Measurements from ENCODE around the gene ESF1. TPM values are rescaled to one million over a fixed set of nuclear protein-coding genes. Genes with fewer than 3 reads are reported as not detected.
A peak's percentile ranks its signal among the peaks of the same experiment; 100 is the strongest.
"Not testable (repeated sequence)": the region's sequence is repeated elsewhere in the genome, so short reads cannot be mapped to it uniquely, and the experiment has no call there.

The ESF1 gene
- total and polyA plus RNA-seq, 8 donors = 4.7 to 22.0 (median 8.4) TPM

DNA sequence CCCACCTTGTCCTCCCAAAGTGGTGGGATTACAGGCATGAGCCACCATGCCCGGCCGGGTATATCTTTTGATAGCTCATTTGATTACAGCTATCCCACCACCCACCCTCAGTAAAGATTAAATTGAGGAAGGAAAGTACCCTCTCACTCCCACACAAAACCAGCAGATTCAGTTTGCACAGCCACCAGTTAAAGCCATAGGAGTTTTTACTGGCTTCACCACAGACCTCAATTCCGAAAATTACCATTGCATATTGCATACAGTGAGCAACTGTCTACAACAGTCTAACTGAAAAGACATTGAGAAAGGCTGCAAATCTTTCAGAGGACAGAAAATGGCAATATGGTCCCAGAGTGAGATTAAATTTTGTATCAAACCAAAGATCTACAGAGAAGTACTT, 34.9 kb downstream of the ESF1 start:
- DNase-seq = no peak
- Histone ChIP-seq H3K36me3 (peaks cover 4 to 52% (median 34%) of the 10 kb centered on the region in 4 donors), H3K27me3 (no peaks in the 10 kb centered on the region), H3K27ac (no peak overlapping the region), H3K9me3 (no peaks in the 10 kb centered on the region), H3K4me3 (no peak overlapping the region), H3K4me1 (no peaks in the 10 kb centered on the region)
- intact Hi-C loops (cut with DNase I; ENCODE audit: low total_unique reads) = no loop called here
- 94 to 99% (median 95%) methylated on average over 3 of the region's 3 CpGs for WGBS, 5 donors
- no peak for TF ChIP-seq POLR2A (IDR thresholded peaks at IDR 0.05)
- TF ChIP-seq CTCF (IDR thresholded peaks at IDR 0.05) = no peak
- no peak for TF ChIP-seq EP300 (IDR thresholded peaks at IDR 0.05)
- no peak for TF ChIP-seq POLR2AphosphoS5 (IDR thresholded peaks at IDR 0.05)

DNA sequence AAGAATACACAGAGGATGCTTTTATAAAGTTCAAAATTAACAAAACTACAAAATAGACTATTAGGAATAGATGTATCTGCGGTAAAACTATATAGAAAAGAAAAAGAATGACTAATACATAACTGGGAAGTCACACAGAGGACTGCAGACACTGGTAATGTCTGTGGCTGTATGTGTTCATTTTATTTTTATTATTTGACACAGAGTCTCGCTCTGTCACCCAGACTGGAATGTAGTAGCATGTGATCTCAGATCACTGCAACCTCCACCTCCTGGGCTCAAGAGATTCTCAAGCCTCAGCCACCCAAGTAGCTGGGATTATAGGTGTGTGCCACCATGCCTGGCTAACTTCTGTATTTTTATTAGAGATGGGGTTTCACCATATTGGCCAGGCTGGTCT, 38.9 kb downstream of the ESF1 start:
- 74 to 99% (median 87%) methylated on average over 2 of the region's 2 CpGs for WGBS, 5 donors
- TF ChIP-seq POLR2A (IDR thresholded peaks at IDR 0.05) = no peak
- no peak for TF ChIP-seq EP300 (IDR thresholded peaks at IDR 0.05)
- no peak for TF ChIP-seq CTCF (IDR thresholded peaks at IDR 0.05)
- no peak for TF ChIP-seq POLR2AphosphoS5 (IDR thresholded peaks at IDR 0.05)
- intact Hi-C loops (cut with DNase I; ENCODE audit: low total_unique reads) = no loop called here

DNA sequence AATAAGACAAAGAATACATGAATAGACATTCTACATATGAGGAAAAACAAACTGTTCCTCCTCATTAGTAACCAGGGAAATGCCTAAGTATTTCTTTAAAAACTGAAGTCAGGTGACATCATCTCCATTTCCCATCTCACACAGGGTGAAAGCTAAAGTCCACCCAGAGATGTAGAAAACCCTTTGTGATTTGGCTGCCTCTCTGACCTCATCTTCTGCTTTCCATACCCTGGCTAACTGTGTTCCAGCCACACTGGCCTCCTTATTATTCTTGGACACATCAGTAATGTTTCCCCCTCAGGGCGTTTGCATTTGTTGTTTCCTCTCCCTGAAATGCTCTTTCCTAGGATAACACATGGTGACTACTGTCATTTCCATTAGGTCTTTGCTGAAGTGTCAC, 40.4 kb downstream of the ESF1 start:
- no peak for TF ChIP-seq POLR2AphosphoS5 (IDR thresholded peaks at IDR 0.05)
- no peak for TF ChIP-seq POLR2A (IDR thresholded peaks at IDR 0.05)
- TF ChIP-seq CTCF (IDR thresholded peaks at IDR 0.05) = no peak
- TF ChIP-seq EP300 (IDR thresholded peaks at IDR 0.05) = no peak
- H3K4me1 ChIP-seq = no peaks in the 10 kb centered on the region
- no peaks in the 10 kb centered on the region for H3K27me3 ChIP-seq
- H3K27ac ChIP-seq = no peak overlapping the region
- intact Hi-C loops (cut with DNase I; ENCODE audit: low total_unique reads) = no loop called here
- H3K4me3 ChIP-seq = no peak overlapping the region
- no peak for DNase-seq
- no peaks in the 10 kb centered on the region for H3K9me3 ChIP-seq
- peaks cover 5 to 51% (median 26%) of the 10 kb centered on the region in 4 donors for H3K36me3 ChIP-seq
- 77 to 89% (median 83%) methylated on average over 1 of the region's 1 CpG for WGBS, 5 donors

More for the DNA sequence above, 38.9 kb downstream of the ESF1 start:
- Histone ChIP-seq H3K4me1 (no peaks in the 10 kb centered on the region), H3K27me3 (no peaks in the 10 kb centered on the region), H3K9me3 (no peaks in the 10 kb centered on the region), H3K4me3 (no peak overlapping the region), H3K27ac (no peak overlapping the region), H3K36me3 (peaks cover 9 to 57% (median 34%) of the 10 kb centered on the region in 4 donors)
- no peak for DNase-seq

DNA sequence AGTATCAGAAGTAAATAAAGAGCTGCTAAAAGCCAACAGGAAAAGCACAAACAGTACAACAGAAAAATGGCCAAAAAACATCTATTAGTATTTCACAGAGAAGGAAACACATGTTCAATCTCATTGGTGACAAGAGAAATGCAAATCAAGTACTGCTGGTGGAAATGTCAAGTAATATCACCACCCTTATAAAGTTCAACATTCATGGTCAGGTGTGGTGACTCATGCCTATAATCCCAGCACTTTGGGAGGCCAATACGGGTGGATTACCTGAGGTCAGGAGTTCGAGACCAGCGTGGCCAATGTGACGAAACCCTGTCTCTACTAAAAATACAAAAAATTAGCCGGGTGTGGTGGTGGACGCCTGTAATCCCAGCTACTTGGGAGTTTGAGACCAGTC, 42.8 kb downstream of the ESF1 start:
- Histone ChIP-seq H3K9me3 (no peaks in the 10 kb centered on the region), H3K36me3 (peaks cover 5 to 47% (median 26%) of the 10 kb centered on the region in 4 donors), H3K27ac (no peak overlapping the region), H3K4me3 (no peak overlapping the region), H3K27me3 (no peaks in the 10 kb centered on the region), H3K4me1 (peaks cover 0 to 16% (median 5%) of the 10 kb centered on the region in 4 donors)
- intact Hi-C loops (cut with DNase I; ENCODE audit: low total_unique reads) = no loop called here
- no peak for DNase-seq
- WGBS, 5 donors = 84 to 96% (median 87%) methylated on average over 6 of the region's 6 CpGs
- TF ChIP-seq POLR2AphosphoS5 (IDR thresholded peaks at IDR 0.05) = no peak

- no peak overlapping the region for H3K27ac ChIP-seq
- TF ChIP-seq POLR2A (IDR thresholded peaks at IDR 0.05) (no peak), EP300 (IDR thresholded peaks at IDR 0.05) (no peak), POLR2AphosphoS5 (IDR thresholded peaks at IDR 0.05) (no peak), CTCF (IDR thresholded peaks at IDR 0.05) (no peak)
- H3K4me1 ChIP-seq = peaks cover 0 to 32% (median 6%) of the 10 kb centered on the region in 4 donors
- no peak overlapping the region for H3K4me3 ChIP-seq
- no peaks in the 10 kb centered on the region for H3K9me3 ChIP-seq
- no peak for DNase-seq
- intact Hi-C loops (cut with DNase I; ENCODE audit: low total_unique reads) = no loop called here
- no peaks in the 10 kb centered on the region for H3K27me3 ChIP-seq
- 73 to 79% (median 75%) methylated on average over 3 of the region's 3 CpGs for WGBS, 5 donors
- H3K36me3 ChIP-seq = peaks cover 5 to 39% (median 21%) of the 10 kb centered on the region in 4 donors
Observed at GRCh38 chr20:13739731-13740649, 44.7 kb downstream of the ESF1 start.

DNA sequence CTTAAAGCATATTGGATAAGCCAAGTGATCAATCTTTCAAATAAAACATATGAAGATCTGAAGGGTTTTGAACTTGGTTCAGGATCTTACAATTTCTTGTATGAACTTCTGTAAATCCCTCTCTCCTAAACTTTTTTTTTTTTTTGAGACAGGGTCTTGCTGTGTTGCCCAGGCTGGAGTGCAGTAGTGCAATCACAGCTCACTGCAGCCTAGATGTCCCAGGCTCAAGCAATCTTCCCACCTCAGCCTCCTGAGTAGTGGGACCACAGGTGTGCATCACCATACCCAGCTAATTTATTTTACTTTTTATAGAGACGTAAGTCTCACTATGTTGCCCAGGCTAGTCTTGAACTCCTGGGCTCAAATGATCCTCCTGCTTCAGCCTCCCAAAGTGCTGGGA, 46.5 kb downstream of the ESF1 start:
- H3K4me3 ChIP-seq; H3K27me3 ChIP-seq; H3K9me3 ChIP-seq; DNase-seq; intact Hi-C loops (cut with DNase I; ENCODE audit: low total_unique reads): not testable (repeated sequence)
- Histone ChIP-seq H3K4me1 (peaks cover 0 to 32% (median 6%) of the 10 kb centered on the region in 4 donors), H3K27ac (peak overlapping the region in 3 of 5 donors; percentile 34 to 61 (median 47)), H3K36me3 (peaks cover 7 to 30% (median 23%) of the 10 kb centered on the region in 4 donors)
- WGBS, 5 donors = 95 to 100% (median 97%) methylated on average over 1 of the region's 1 CpG

Measured in stomach (tissue), 9 donors.